Calu3 (cell line): ENCODE measurements around the gene TIGD3. TPM values are rescaled to one million over a fixed set of nuclear protein-coding genes. Genes with fewer than 3 reads are reported as not detected.

Source experiments
- BruUV-seq: library from RNA; stranded (reverse); fragments of 400-500 nt; replicated peaks from 2 replicates; lab custom pipeline; 2021; lab: Mats Ljungman, UMichigan
- CTCF ChIA-PET: fragments of 300-600 bp; sonication (Branson Sonifier 250); formaldehyde crosslinking; loops from one replicate; lab custom pipeline; 2022; ENCODE audit warnings: antibody characterized with exemption; lab: Charles Lee
- DNase-seq: peaks from one replicate; pipeline ENCODE4 v3.0.0; 2022
- H3K27ac Mint-ChIP-seq: one replicate; pipeline ENCODE4 v1.8.0; 2022; ENCODE audit warnings: mixed read lengths; ENCODE audit not compliant: unreplicated experiment
- H3K27me3 Mint-ChIP-seq: one replicate; pipeline ENCODE4 v1.8.0; 2022; ENCODE audit warnings: mixed read lengths; ENCODE audit not compliant: unreplicated experiment
- H3K36me3 Mint-ChIP-seq: one replicate; pipeline ENCODE4 v1.8.0; 2022; ENCODE audit warnings: mild to moderate bottlenecking, moderate library complexity, mixed read lengths; ENCODE audit not compliant: insufficient read depth, unreplicated experiment
- H3K4me1 Mint-ChIP-seq: one replicate; pipeline ENCODE4 v1.8.0; 2022; ENCODE audit warnings: mild to moderate bottlenecking, low read depth, mixed read lengths; ENCODE audit not compliant: unreplicated experiment
- H3K4me3 Mint-ChIP-seq: one replicate; pipeline ENCODE4 v1.8.0; 2022; ENCODE audit warnings: mild to moderate bottlenecking, low read depth, moderate library complexity, mixed read lengths; ENCODE audit not compliant: unreplicated experiment
- H3K9me3 Mint-ChIP-seq: one replicate; pipeline ENCODE4 v1.8.0; 2022; ENCODE audit warnings: low read depth, mixed read lengths; ENCODE audit not compliant: unreplicated experiment
- CTCF ChIP-seq: fragments of 200-600 bp; IDR thresholded peaks from one replicate; pipeline ENCODE4 v1.8.0; 2022; ENCODE audit warnings: antibody characterized with exemption; ENCODE audit not compliant: unreplicated experiment
- intact Hi-C: fragments of 100-400 bp; cut with micrococcal nuclease; formaldehyde crosslinking; loops from one replicate; pipeline ENCODE4 v1.10.0; 2022; ENCODE audit not compliant: unreplicated experiment
- total RNA-seq: library from RNA; stranded (reverse); gene quantifications from 2 replicates; pipeline ENCODE4 v1.2.3, GENCODE V29; 2022

TIGD3 gene
- total RNA-seq, 1 experiment from 2014 or later, result 1.5 TPM

- H3K36me3 Mint-ChIP-seq, result no peaks in the 10 kb centered on the region
- H3K4me1 Mint-ChIP-seq, result peaks cover 8% of the 10 kb centered on the region
- TF ChIP-seq CTCF, result no peak
- H3K27ac Mint-ChIP-seq, result no peak overlapping the region
- peaks cover 12% of the 10 kb centered on the region for H3K27me3 Mint-ChIP-seq
- no peaks in the 10 kb centered on the region for H3K9me3 Mint-ChIP-seq
- no peak overlapping the region for H3K4me3 Mint-ChIP-seq
- intact Hi-C loops, result no loop called here
- no TSS peak for BruUV-seq
- no peak for DNase-seq
- CTCF ChIA-PET, result interaction anchor here (0.6 to 1.3 kb wide), 2 partner anchors 9 to 12 kb away, joined by 3 read pairs; no protein-coding TSS in a partner anchor
Measured at GRCh38 chr11:65362320-65362931, 7.9 kb downstream of the TIGD3 start.

- no peak for DNase-seq
- H3K4me1 Mint-ChIP-seq, result peaks cover 4% of the 10 kb centered on the region
- no TSS peak for BruUV-seq
- no peak overlapping the region for H3K4me3 Mint-ChIP-seq
- CTCF ChIA-PET, result no interaction called here
- intact Hi-C loops, result no loop called here
- peaks cover 6% of the 10 kb centered on the region for H3K27me3 Mint-ChIP-seq
- no peak for TF ChIP-seq CTCF
- H3K27ac Mint-ChIP-seq, result no peak overlapping the region
- H3K36me3 Mint-ChIP-seq, result no peaks in the 10 kb centered on the region
- no peaks in the 10 kb centered on the region for H3K9me3 Mint-ChIP-seq
Measured at GRCh38 chr11:65362966-65363365, 8.4 kb downstream of the TIGD3 start.

GRCh38 chr11:65363770-65364169 is 9.2 kb downstream of the TIGD3 start:
- intact Hi-C loops, result no loop called here
- no peak overlapping the region for H3K4me3 Mint-ChIP-seq
- H3K27me3 Mint-ChIP-seq, result no peaks in the 10 kb centered on the region
- CTCF ChIA-PET, result no interaction called here
- no peak for DNase-seq
- TF ChIP-seq CTCF, result no peak
- H3K9me3 Mint-ChIP-seq, result no peaks in the 10 kb centered on the region
- no peaks in the 10 kb centered on the region for H3K36me3 Mint-ChIP-seq
- H3K4me1 Mint-ChIP-seq, result no peaks in the 10 kb centered on the region
- no peak overlapping the region for H3K27ac Mint-ChIP-seq
- BruUV-seq, result no TSS peak

GRCh38 chr11:65366340-65366773 is 11.8 kb downstream of the TIGD3 start:
- intact Hi-C loops, result loop anchor here (1.0 to 2.0 kb wide), 3 partner anchors 50 to 144 kb away; no protein-coding TSS in a partner anchor
- CTCF ChIA-PET, result no interaction called here
- Mint-ChIP-seq H3K27ac (no peak overlapping the region), H3K36me3 (peaks cover 8% of the 10 kb centered on the region), H3K4me1 (peaks cover 11% of the 10 kb centered on the region), H3K4me3 (no peak overlapping the region), H3K9me3 (no peaks in the 10 kb centered on the region), H3K27me3 (no peaks in the 10 kb centered on the region)
- BruUV-seq, result no TSS peak
- TF ChIP-seq CTCF, result peak; percentile 72
- DNase-seq, result peak; percentile 49
